ENCODE data around the gene SIX5.

DNA sequence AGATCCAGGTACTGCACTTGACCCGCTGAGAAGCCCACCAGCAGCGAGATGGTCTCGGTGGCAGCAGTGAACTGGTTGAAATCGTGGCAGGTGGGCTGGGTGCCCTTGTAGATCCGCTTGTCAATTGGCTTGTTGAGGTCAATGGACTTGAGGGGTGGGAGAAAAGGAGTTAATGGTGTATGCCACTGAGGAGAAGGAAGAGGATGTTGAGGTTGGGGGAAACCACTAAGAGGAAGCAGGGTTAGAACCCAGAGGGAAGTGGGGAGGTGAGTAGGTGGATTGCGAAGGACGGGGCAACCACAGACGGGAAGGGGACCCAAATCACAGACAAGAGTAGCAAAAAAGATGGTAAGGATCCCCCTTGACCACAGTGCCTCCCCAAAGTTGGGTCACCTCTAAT lies 21.9 kb upstream of the SIX5 start:
- TF ChIP-seq EP300 (IDR thresholded peaks at IDR 0.05) (no peak), POLR2AphosphoS5 (IDR thresholded peaks at IDR 0.05) (no peak)
- TF ChIP-seq, protein P1, sequence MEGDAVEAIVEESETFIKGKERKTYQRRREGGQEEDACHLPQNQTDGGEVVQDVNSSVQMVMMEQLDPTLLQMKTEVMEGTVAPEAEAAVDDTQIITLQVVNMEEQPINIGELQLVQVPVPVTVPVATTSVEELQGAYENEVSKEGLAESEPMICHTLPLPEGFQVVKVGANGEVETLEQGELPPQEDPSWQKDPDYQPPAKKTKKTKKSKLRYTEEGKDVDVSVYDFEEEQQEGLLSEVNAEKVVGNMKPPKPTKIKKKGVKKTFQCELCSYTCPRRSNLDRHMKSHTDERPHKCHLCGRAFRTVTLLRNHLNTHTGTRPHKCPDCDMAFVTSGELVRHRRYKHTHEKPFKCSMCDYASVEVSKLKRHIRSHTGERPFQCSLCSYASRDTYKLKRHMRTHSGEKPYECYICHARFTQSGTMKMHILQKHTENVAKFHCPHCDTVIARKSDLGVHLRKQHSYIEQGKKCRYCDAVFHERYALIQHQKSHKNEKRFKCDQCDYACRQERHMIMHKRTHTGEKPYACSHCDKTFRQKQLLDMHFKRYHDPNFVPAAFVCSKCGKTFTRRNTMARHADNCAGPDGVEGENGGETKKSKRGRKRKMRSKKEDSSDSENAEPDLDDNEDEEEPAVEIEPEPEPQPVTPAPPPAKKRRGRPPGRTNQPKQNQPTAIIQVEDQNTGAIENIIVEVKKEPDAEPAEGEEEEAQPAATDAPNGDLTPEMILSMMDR (IDR thresholded peaks at IDR 0.05), result no peak

All from suprapubic skin (tissue), 4 donors.